Sigmoid colon (tissue), 4 donors: ENCODE measurements around the gene MATN4.
A peak's percentile ranks its signal among the peaks of the same experiment; 100 is the strongest.

Experiments
- EP300 ChIP-seq, 4 donors: sonication (generic); formaldehyde crosslinking; IDR thresholded peaks; one replicate each; pipeline ENCODE4 v1.6.1; 2017; ENCODE audit warnings: antibody characterized with exemption in 4 of 4
- POLR2A ChIP-seq, 2 donors: fragments of 450-650 bp; IDR thresholded peaks; one replicate each; pipeline ENCODE4 v1.6.1; 2016; ENCODE audit warnings: antibody characterized with exemption in 2 of 2, mild to moderate bottlenecking in 2 of 2, moderate library complexity in 2 of 2
- POLR2AphosphoS5 ChIP-seq, 4 donors: sonication (generic); formaldehyde crosslinking; IDR thresholded peaks; one replicate each; pipeline ENCODE4 v1.6.1; 2017; ENCODE audit warnings: antibody characterized with exemption in 4 of 4
- TF ChIP-seq, protein P1 (sequence below), 4 experiments: fragments of 450-650 bp in 3 of 4; fragments of 200-600 bp in 1 of 4; IDR thresholded peaks; one replicate each; pipeline ENCODE4 v1.5.1; 2016 to 2019; ENCODE audit warnings: antibody characterized with exemption in 4 of 4, mild to moderate bottlenecking in 3 of 4, moderate library complexity in 2 of 4

DNA sequence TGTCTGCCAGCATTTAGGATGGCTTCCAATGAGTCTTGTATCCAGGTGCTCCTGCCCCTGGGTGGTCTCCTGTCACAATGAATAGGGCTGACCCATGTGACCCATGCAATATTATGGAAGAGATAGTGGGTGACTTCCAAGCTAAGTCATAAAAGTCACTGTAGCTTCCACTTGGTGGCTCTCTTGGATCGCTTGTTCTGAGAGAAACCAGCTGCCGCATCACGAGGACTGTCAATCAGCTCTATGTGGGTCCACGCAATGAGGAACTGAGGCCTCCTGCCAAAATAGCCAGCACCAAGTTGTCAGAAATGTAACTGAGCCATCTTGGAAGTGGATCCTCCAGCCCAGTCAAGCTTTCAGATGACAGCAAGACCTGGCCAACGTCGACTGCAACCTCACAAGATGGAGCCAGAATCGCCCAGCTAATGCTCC is 14.9 kb upstream of the MATN4 start:
- TF ChIP-seq POLR2A (IDR thresholded peaks at IDR 0.05): no peak
- TF ChIP-seq POLR2AphosphoS5 (IDR thresholded peaks at IDR 0.05): peak in 2 of 4 donors; percentile 37 to 44
- TF ChIP-seq, protein P1, sequence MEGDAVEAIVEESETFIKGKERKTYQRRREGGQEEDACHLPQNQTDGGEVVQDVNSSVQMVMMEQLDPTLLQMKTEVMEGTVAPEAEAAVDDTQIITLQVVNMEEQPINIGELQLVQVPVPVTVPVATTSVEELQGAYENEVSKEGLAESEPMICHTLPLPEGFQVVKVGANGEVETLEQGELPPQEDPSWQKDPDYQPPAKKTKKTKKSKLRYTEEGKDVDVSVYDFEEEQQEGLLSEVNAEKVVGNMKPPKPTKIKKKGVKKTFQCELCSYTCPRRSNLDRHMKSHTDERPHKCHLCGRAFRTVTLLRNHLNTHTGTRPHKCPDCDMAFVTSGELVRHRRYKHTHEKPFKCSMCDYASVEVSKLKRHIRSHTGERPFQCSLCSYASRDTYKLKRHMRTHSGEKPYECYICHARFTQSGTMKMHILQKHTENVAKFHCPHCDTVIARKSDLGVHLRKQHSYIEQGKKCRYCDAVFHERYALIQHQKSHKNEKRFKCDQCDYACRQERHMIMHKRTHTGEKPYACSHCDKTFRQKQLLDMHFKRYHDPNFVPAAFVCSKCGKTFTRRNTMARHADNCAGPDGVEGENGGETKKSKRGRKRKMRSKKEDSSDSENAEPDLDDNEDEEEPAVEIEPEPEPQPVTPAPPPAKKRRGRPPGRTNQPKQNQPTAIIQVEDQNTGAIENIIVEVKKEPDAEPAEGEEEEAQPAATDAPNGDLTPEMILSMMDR (IDR thresholded peaks at IDR 0.05): no peak
- no peak for TF ChIP-seq EP300 (IDR thresholded peaks at IDR 0.05)
